Measurements from ENCODE around the gene NR3C1.

Gene NR3C1

DNA sequence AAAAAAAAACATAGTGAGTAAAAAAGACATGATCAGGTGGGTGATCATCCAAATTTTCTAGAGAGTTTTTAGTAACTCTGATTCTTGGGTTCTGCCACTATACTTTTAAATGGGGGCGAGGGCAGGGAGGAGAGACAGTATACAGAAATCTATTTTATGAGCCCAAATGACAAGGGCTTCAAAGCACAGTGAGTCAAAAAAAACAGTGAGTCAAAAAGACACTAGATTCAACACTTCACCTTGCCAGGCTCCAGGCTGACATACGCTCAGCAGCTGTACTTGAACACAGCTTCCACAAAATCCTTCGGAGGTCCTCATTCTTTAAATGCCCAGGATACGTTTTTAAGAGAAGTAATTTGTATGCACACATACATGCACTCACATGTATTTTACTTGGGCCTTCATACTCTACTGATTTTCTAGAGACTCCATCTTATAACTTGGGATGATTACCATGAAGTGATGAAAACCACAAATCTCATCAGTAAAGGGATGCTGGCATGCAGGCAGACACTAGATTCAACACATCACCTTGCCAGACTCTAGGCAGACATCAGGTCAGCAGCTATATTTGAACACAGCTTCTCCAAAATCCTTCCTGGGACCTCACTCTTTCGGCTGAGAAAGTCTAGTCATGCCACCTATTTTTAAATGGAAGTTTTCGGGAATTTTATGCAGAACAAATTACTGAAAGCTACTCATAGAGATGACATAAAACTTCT lies 28.8 kb downstream of the NR3C1 start:
- Histone ChIP-seq H3K4me3 (ENCODE audit: low read length) (no peak overlapping the region), H3K9me2 (replicated peaks; ENCODE audit: control insufficient read depth, low read length) (no peaks in the 10 kb centered on the region), H3K4me2 (ENCODE audit: low read length) (no peak overlapping the region), H3K27ac (ENCODE audit: low read depth, low read length) (no peak overlapping the region), H3K79me2 (ENCODE audit: control insufficient read depth, low read length) (peaks cover 100% of the 10 kb centered on the region), H3K27me3 (ENCODE audit: control insufficient read depth, low read length) (no peaks in the 10 kb centered on the region), H3F3A (ENCODE audit: control insufficient read depth, insufficient read depth) (no peaks in the 10 kb centered on the region), H3K4me1 (ENCODE audit: control insufficient read depth, low read length) (peaks cover 8% of the 10 kb centered on the region; the same call in 1 of the 2 replicates), H3K9me3 (ENCODE audit: control insufficient read depth, insufficient read depth, low read length) (no peaks in the 10 kb centered on the region), H3K36me3 (ENCODE audit: control insufficient read depth, low read length) (peaks cover 79% of the 10 kb centered on the region), H4K20me1 (ENCODE audit: control insufficient read depth, insufficient read depth, low read depth, low read length) (peaks cover 3% of the 10 kb centered on the region; the same call in 1 of the 2 replicates)
- no peak for TF ChIP-seq EZH2phosphoT487 (IDR thresholded peaks at IDR 0.05; ENCODE audit: borderline replicate concordance, low read length)
- TF ChIP-seq, protein P1, sequence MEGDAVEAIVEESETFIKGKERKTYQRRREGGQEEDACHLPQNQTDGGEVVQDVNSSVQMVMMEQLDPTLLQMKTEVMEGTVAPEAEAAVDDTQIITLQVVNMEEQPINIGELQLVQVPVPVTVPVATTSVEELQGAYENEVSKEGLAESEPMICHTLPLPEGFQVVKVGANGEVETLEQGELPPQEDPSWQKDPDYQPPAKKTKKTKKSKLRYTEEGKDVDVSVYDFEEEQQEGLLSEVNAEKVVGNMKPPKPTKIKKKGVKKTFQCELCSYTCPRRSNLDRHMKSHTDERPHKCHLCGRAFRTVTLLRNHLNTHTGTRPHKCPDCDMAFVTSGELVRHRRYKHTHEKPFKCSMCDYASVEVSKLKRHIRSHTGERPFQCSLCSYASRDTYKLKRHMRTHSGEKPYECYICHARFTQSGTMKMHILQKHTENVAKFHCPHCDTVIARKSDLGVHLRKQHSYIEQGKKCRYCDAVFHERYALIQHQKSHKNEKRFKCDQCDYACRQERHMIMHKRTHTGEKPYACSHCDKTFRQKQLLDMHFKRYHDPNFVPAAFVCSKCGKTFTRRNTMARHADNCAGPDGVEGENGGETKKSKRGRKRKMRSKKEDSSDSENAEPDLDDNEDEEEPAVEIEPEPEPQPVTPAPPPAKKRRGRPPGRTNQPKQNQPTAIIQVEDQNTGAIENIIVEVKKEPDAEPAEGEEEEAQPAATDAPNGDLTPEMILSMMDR (IDR thresholded peaks at IDR 0.05; ENCODE audit: low read depth, low read length, poor library complexity, severe bottlenecking) = no peak

DNA sequence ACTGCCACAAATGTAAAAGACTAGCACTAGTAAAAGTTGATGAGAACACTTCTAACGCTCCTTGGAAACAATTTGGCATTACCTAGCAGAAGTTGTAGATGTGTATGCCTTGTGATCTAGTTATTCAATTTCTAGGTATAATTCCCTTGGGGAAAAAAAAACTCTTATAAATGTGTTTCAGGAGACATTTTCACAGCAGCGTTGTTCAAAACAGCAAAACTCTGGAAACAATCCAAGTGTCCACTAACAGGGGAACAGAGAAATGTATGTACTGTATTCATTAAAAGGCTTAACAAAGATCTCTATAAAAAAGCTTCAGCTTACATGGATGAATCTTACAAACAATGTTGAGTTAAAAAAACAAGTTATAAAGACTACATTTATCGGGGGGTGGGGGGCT lies 30.4 kb downstream of the NR3C1 start:
- Histone ChIP-seq H3K79me2 (ENCODE audit: control insufficient read depth, low read length) (peaks cover 100% of the 10 kb centered on the region), H4K20me1 (ENCODE audit: control insufficient read depth, insufficient read depth, low read depth, low read length) (peaks cover 3% of the 10 kb centered on the region; the same call in 1 of the 2 replicates), H3K4me1 (ENCODE audit: control insufficient read depth, low read length) (no peaks in the 10 kb centered on the region)

DNA sequence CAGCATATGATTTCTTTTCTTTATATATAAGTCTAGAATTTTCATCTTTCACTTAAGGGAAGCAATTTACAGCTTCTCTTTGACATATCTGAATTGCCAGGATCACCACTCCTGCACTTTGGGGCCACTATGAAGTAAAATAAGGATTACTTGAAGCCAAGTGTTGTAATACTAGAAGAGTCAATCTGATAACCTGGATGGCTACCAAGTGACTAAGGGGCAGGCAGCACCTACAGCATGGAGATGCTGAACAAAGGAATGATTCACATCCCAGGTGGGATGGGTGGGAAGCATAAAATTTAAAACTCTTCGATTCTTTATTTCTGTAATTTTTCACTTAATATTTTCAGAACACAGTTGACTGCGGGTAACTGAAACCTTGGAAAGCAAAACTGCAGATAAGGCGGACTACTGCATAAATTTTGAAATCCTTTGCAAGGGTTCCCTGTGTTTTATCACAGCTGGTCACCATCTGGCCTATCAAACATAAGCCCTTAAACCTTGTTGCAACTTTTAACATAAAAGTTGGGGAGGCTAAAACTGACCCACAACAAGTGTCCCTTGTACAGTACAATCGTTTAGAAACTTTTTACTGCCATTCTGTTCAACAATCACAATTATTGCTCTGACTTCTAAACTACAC lies 31.2 kb downstream of the NR3C1 start:
- H4K20me1 ChIP-seq (ENCODE audit: control insufficient read depth, insufficient read depth, low read depth, low read length) = peaks cover 3% of the 10 kb centered on the region; the same call in 1 of the 2 replicates
- H3K4me1 ChIP-seq (ENCODE audit: control insufficient read depth, low read length) = no peaks in the 10 kb centered on the region
- H3F3A ChIP-seq (ENCODE audit: control insufficient read depth, insufficient read depth) = no peaks in the 10 kb centered on the region
- H3K9me3 ChIP-seq (ENCODE audit: control insufficient read depth, insufficient read depth, low read length) = peaks cover 4% of the 10 kb centered on the region; the same call in 1 of the 2 replicates
- no peaks in the 10 kb centered on the region for H3K27me3 ChIP-seq (ENCODE audit: control insufficient read depth, low read length)
- H3K27ac ChIP-seq (ENCODE audit: low read depth, low read length) = no peak overlapping the region
- no peak overlapping the region for H3K4me2 ChIP-seq (ENCODE audit: low read length)
- no peaks in the 10 kb centered on the region for H3K9me2 ChIP-seq (replicated peaks; ENCODE audit: control insufficient read depth, low read length)
- TF ChIP-seq, protein P1 (IDR thresholded peaks at IDR 0.05; ENCODE audit: low read depth, low read length, poor library complexity, severe bottlenecking) = no peak
- TF ChIP-seq EZH2phosphoT487 (IDR thresholded peaks at IDR 0.05; ENCODE audit: borderline replicate concordance, low read length) = no peak
- H3K79me2 ChIP-seq (ENCODE audit: control insufficient read depth, low read length) = peaks cover 100% of the 10 kb centered on the region
- no peak overlapping the region for H3K4me3 ChIP-seq (ENCODE audit: low read length)
- peaks cover 85% of the 10 kb centered on the region for H3K36me3 ChIP-seq (ENCODE audit: control insufficient read depth, low read length)

More for the DNA sequence above, 30.4 kb downstream of the NR3C1 start:
- no peaks in the 10 kb centered on the region for H3K9me2 ChIP-seq (replicated peaks; ENCODE audit: control insufficient read depth, low read length)
- no peak overlapping the region for H3K4me3 ChIP-seq (ENCODE audit: low read length)
- H3F3A ChIP-seq (ENCODE audit: control insufficient read depth, insufficient read depth) = no peaks in the 10 kb centered on the region
- peaks cover 79% of the 10 kb centered on the region for H3K36me3 ChIP-seq (ENCODE audit: control insufficient read depth, low read length)
- H3K27ac ChIP-seq (ENCODE audit: low read depth, low read length) = no peak overlapping the region
- no peaks in the 10 kb centered on the region for H3K27me3 ChIP-seq (ENCODE audit: control insufficient read depth, low read length)
- TF ChIP-seq, protein P1 (IDR thresholded peaks at IDR 0.05; ENCODE audit: low read depth, low read length, poor library complexity, severe bottlenecking) = no peak
- TF ChIP-seq EZH2phosphoT487 (IDR thresholded peaks at IDR 0.05; ENCODE audit: borderline replicate concordance, low read length) = no peak
- peaks cover 4% of the 10 kb centered on the region; the same call in 1 of the 2 replicates for H3K9me3 ChIP-seq (ENCODE audit: control insufficient read depth, insufficient read depth, low read length)
- no peak overlapping the region for H3K4me2 ChIP-seq (ENCODE audit: low read length)
